ENCODE results near the gene COG4.

Gene COG4

DNA sequence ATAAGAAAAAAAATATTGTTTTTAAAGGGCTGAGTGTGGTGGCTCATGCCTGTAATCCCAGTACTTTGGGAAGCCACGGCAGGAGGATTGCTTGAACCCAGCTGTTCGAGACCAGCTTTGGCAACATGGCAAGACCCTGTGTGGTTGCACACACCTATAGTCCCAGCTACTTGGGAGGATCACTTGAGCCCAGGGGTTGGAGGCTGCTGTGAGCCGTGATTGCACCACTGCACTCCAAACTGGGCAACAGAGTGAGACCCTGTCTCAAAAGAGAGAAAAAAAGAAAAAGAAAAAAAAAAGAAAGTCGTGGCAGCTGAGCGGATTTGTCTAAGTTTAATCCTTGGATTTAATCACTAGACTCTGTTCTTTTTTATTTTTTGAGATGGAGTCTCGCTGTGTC is 75.3 kb downstream of the COG4 start:
- DNase-seq, result no peak
- H3K4me1 ChIP-seq (ENCODE audit: control insufficient read depth, insufficient read depth, low read length, poor library complexity, severe bottlenecking), result no peaks in the 10 kb centered on the region
- no peak overlapping the region for H3K4me3 ChIP-seq (ENCODE audit: insufficient read depth, low read depth, low read length, poor library complexity, severe bottlenecking)
- H3K27me3 ChIP-seq (replicated peaks; ENCODE audit: control insufficient read depth, insufficient read depth, low read length, poor library complexity, severe bottlenecking), result no peaks in the 10 kb centered on the region
- no peaks in the 10 kb centered on the region for H3K36me3 ChIP-seq (ENCODE audit: control insufficient read depth, insufficient read depth, low read length)
- no peaks in the 10 kb centered on the region for H3K9me3 ChIP-seq (ENCODE audit: control insufficient read depth, low read length)
- H3K27ac ChIP-seq (ENCODE audit: insufficient read depth, low read length, poor library complexity, severe bottlenecking), result no peak overlapping the region

DNA sequence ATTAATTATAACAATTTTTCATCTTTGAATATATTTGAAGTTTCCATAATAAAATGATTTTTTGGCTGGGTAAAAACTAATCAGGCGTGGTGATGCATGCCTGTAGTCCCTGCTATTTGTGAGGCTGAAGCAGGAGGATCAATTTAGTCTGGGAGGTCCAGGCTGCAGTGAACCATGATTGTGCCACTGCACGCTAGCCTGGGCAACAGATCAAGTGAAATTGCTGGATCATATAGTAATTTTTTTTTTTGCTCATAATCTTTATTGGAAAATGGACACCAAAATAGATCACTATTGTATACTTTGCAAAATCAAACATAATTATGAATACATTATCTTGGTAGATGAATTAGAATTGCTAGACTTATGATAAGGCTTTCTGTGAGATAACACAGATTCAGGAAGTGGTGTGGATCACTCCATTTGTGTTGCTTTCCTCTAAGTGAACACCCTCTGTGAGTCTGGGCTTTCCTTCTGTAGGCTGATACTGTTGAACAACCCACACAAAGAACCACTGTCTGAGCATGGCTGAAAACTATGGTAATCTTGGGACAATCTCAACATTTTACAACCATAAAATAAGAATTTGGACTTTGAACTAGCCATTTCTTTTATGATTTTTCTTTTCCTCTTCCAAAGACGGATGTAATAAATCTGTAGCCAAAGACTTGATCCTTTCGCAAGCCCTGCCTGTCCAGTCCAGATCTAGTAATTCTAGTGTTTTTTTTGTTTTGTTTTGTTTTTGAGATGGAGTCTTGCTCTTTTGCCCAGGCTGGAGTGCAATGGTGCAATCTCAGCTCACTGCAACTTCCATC is 78.9 kb downstream of the COG4 start:
- no peak for DNase-seq
- peaks cover 2% of the 10 kb centered on the region for H3K4me1 ChIP-seq (ENCODE audit: control insufficient read depth, insufficient read depth, low read length, poor library complexity, severe bottlenecking)
- H3K27ac ChIP-seq (ENCODE audit: insufficient read depth, low read length, poor library complexity, severe bottlenecking), result no peak overlapping the region
- no peak overlapping the region for H3K4me3 ChIP-seq (ENCODE audit: insufficient read depth, low read depth, low read length, poor library complexity, severe bottlenecking)
- no peaks in the 10 kb centered on the region for H3K36me3 ChIP-seq (ENCODE audit: control insufficient read depth, insufficient read depth, low read length)
- H3K27me3 ChIP-seq (replicated peaks; ENCODE audit: control insufficient read depth, insufficient read depth, low read length, poor library complexity, severe bottlenecking), result no peaks in the 10 kb centered on the region
- H3K9me3 ChIP-seq (ENCODE audit: control insufficient read depth, low read length), result no peaks in the 10 kb centered on the region

DNA sequence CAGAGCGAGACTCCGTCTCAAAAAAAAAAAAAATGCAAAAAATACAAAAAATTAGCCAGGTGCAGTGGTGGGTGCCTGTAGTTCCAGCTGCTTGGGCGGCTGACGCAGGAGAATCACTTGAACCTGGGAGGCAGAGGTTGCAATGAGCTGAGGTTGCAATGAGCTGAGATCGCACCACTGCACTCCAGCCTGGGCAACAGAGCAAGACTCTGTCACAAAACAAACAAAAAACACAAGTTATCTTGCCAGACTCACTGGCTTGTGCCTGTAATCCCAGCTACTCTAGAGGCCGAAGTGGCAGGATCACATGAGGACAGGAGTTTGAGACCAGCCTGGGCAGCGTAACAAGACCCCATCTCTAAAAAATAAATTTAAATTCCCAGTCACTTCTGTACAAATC is 81.0 kb downstream of the COG4 start:
- Histone ChIP-seq H3K9me3 (ENCODE audit: control insufficient read depth, low read length) (no peaks in the 10 kb centered on the region), H3K27ac (ENCODE audit: insufficient read depth, low read length, poor library complexity, severe bottlenecking) (no peak overlapping the region), H3K4me1 (ENCODE audit: control insufficient read depth, insufficient read depth, low read length, poor library complexity, severe bottlenecking) (peaks cover 15% of the 10 kb centered on the region), H3K27me3 (replicated peaks; ENCODE audit: control insufficient read depth, insufficient read depth, low read length, poor library complexity, severe bottlenecking) (no peaks in the 10 kb centered on the region), H3K4me3 (ENCODE audit: insufficient read depth, low read depth, low read length, poor library complexity, severe bottlenecking) (no peak overlapping the region), H3K36me3 (ENCODE audit: control insufficient read depth, insufficient read depth, low read length) (no peaks in the 10 kb centered on the region)
- DNase-seq, result no peak

DNA sequence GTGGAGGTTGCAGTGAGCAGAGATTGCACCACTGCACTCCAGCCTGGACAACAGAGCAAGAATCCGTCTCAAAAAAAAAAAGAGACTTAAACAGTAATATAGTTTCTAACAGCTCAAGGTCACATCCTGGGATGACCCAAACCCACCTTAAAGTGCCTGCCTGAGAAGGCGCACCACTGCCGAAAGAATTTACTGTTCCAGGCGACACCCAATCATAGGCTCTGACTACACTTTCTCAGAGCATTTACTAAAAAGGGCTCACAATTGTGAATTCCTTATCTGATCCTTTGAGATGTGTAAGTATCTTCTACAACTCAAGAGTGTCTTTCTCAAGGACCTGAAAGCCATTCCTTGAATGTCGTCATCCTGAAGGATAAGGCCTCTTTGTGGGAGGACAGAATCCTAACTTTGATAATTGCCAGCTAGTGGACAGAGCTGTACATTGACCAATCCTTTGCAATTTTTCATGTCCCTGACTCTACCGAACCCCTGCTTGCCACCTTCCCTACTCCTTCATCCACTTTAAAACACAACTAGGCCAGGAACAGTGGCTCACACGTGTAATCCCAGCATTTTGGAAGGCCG is 81.9 kb downstream of the COG4 start:
- no peak overlapping the region for H3K27ac ChIP-seq (ENCODE audit: insufficient read depth, low read length, poor library complexity, severe bottlenecking)
- H3K4me1 ChIP-seq (ENCODE audit: control insufficient read depth, insufficient read depth, low read length, poor library complexity, severe bottlenecking), result peaks cover 18% of the 10 kb centered on the region
- H3K4me3 ChIP-seq (ENCODE audit: insufficient read depth, low read depth, low read length, poor library complexity, severe bottlenecking), result no peak overlapping the region
- no peaks in the 10 kb centered on the region for H3K9me3 ChIP-seq (ENCODE audit: control insufficient read depth, low read length)
- no peaks in the 10 kb centered on the region for H3K36me3 ChIP-seq (ENCODE audit: control insufficient read depth, insufficient read depth, low read length)
- no peaks in the 10 kb centered on the region for H3K27me3 ChIP-seq (replicated peaks; ENCODE audit: control insufficient read depth, insufficient read depth, low read length, poor library complexity, severe bottlenecking)
- no peak for DNase-seq

DNA sequence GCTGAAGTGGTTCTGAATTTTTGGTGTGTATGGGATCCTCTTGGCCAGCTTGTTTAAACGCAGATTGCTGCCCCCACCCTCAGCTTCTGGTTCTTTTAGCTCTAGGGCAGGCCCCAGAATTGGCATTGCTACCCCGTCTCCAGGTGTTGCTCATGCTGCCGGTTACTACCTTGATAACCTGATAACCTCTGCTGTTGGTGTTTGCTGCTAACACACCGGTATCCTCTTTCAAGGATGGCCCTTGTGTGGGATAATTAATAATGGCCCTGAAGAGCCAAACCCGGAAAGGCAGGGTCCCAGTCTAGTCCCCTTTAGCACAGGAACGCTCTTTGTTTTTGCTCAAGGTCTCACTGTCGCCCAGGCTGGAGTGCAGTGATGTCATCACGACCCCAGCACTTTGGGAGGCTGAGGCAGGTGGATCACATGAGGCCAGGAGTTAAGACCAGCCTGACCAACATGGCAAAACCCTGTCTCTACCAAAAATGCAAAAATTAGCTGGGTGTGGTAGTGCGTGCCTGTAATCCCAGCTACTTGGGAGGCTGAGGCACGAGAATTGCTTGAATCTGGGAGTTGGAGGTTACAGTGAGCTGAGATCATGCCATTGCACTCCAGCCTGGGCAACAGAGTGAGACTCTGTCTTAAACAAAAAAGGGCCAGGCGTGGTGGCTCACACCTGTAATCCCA is 83.2 kb downstream of the COG4 start:
- H3K4me3 ChIP-seq (ENCODE audit: insufficient read depth, low read depth, low read length, poor library complexity, severe bottlenecking), result no peak overlapping the region
- H3K9me3 ChIP-seq (ENCODE audit: control insufficient read depth, low read length), result no peaks in the 10 kb centered on the region
- H3K4me1 ChIP-seq (ENCODE audit: control insufficient read depth, insufficient read depth, low read length, poor library complexity, severe bottlenecking), result peaks cover 18% of the 10 kb centered on the region
- H3K27me3 ChIP-seq (replicated peaks; ENCODE audit: control insufficient read depth, insufficient read depth, low read length, poor library complexity, severe bottlenecking), result no peaks in the 10 kb centered on the region
- no peak for DNase-seq
- H3K36me3 ChIP-seq (ENCODE audit: control insufficient read depth, insufficient read depth, low read length), result no peaks in the 10 kb centered on the region
- peak overlapping the region; percentile 46 for H3K27ac ChIP-seq (ENCODE audit: insufficient read depth, low read length, poor library complexity, severe bottlenecking)

GRCh38 chr16:70438969-70439862 is 84.1 kb downstream of the COG4 start, which contains the start of gene ST3GAL2:
ST3GAL2 (minus strand) TSS chr16:70439100; CDS start chr16:70398530, 40,570 bp downstream.
- peak; percentile 85 to 89 (median 89) for DNase-seq
- Histone ChIP-seq H3K4me3 (ENCODE audit: insufficient read depth, low read depth, low read length, poor library complexity, severe bottlenecking) (peak within 1 kb of the TSS; percentile 94), H3K36me3 (ENCODE audit: control insufficient read depth, insufficient read depth, low read length) (no peaks in the 10 kb centered on the region), H3K27me3 (replicated peaks; ENCODE audit: control insufficient read depth, insufficient read depth, low read length, poor library complexity, severe bottlenecking) (no peaks in the 10 kb centered on the region), H3K27ac (ENCODE audit: insufficient read depth, low read length, poor library complexity, severe bottlenecking) (peak within 1 kb of the TSS; percentile 46), H3K4me1 (ENCODE audit: control insufficient read depth, insufficient read depth, low read length, poor library complexity, severe bottlenecking) (peaks cover 18% of the 10 kb centered on the region), H3K9me3 (ENCODE audit: control insufficient read depth, low read length) (no peaks in the 10 kb centered on the region)

DNA sequence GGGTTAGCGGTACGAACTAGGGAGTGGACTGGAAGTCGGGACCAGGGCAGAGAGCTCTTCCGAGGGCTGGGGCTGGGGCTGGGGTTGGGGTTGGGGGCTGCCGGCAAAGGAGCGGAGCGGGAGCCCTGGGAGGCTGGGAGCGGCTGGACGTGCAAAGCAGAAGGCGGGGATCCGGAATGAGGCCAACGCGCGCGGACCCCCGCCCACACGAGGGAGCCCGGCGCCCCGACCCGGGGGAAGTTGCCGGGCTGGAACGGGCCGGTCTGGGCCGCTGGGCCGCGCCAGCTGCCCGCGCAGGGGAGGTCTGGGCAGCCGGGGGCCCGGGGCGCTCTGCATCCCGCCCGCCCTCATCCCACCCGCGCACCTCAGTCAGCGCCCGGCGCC is 84.8 kb downstream of the COG4 start:
- H3K27me3 ChIP-seq (replicated peaks; ENCODE audit: control insufficient read depth, insufficient read depth, low read length, poor library complexity, severe bottlenecking), result no peaks in the 10 kb centered on the region
- no peaks in the 10 kb centered on the region for H3K36me3 ChIP-seq (ENCODE audit: control insufficient read depth, insufficient read depth, low read length)
- H3K9me3 ChIP-seq (ENCODE audit: control insufficient read depth, low read length), result no peaks in the 10 kb centered on the region
- H3K4me3 ChIP-seq (ENCODE audit: insufficient read depth, low read depth, low read length, poor library complexity, severe bottlenecking), result peak overlapping the region; percentile 59
- no peak for DNase-seq
- peaks cover 18% of the 10 kb centered on the region for H3K4me1 ChIP-seq (ENCODE audit: control insufficient read depth, insufficient read depth, low read length, poor library complexity, severe bottlenecking)
- H3K27ac ChIP-seq (ENCODE audit: insufficient read depth, low read length, poor library complexity, severe bottlenecking), result peak overlapping the region; percentile 43

GRCh38 chr16:70437582-70438557 is 85.5 kb downstream of the COG4 start:
- H3K4me3 ChIP-seq (ENCODE audit: insufficient read depth, low read depth, low read length, poor library complexity, severe bottlenecking), result peak overlapping the region; percentile 59
- no peaks in the 10 kb centered on the region for H3K36me3 ChIP-seq (ENCODE audit: control insufficient read depth, insufficient read depth, low read length)
- H3K9me3 ChIP-seq (ENCODE audit: control insufficient read depth, low read length), result no peaks in the 10 kb centered on the region
- H3K27ac ChIP-seq (ENCODE audit: insufficient read depth, low read length, poor library complexity, severe bottlenecking), result peak overlapping the region; percentile 43
- peaks cover 18% of the 10 kb centered on the region for H3K4me1 ChIP-seq (ENCODE audit: control insufficient read depth, insufficient read depth, low read length, poor library complexity, severe bottlenecking)
- H3K27me3 ChIP-seq (replicated peaks; ENCODE audit: control insufficient read depth, insufficient read depth, low read length, poor library complexity, severe bottlenecking), result no peaks in the 10 kb centered on the region
- DNase-seq, result no peak

Measured in effector memory CD4-positive, alpha-beta T cell (primary cell).